Neutrophil (primary cell): Measurements from ENCODE around the gene C17orf78.
A peak's percentile ranks its signal among the peaks of the same experiment; 100 is the strongest.

Source experiments
- H3K27ac ChIP-seq: fragments of 200-600 bp; sonication (generic); 2 replicates; pipeline ENCODE4 v1.5.1; 2016; ENCODE audit warnings: mild to moderate bottlenecking, moderate library complexity
- H3K27me3 ChIP-seq: fragments of 200-600 bp; sonication (generic); 2 replicates; pipeline ENCODE4 v1.6.0; 2016; ENCODE audit warnings: mild to moderate bottlenecking
- H3K36me3 ChIP-seq: fragments of 200-600 bp; sonication (generic); 2 replicates; pipeline ENCODE4 v1.5.1; 2017
- H3K4me1 ChIP-seq, 2 experiments: fragments of 200-600 bp in 1 of 2; sonication (generic) in 1 of 2; 1 replicate in 1 of 2; 2 replicates in 1 of 2; pipeline versions ENCODE4 v1.5.1 to v1.6.1; 2013 to 2016; ENCODE audit warnings: low read depth in 1 of 2, low read length in 1 of 2, mild to moderate bottlenecking in 1 of 2, moderate library complexity in 1 of 2; ENCODE audit not compliant: control insufficient read depth in 1 of 2, insufficient read depth in 1 of 2
- H3K4me3 ChIP-seq, 2 experiments: fragments of 200-600 bp in 1 of 2; sonication (generic) in 1 of 2; 1 replicate in 1 of 2; 2 replicates in 1 of 2; pipeline ENCODE4 v1.5.1; 2013 to 2016; ENCODE audit warnings: low read depth in 1 of 2, low read length in 1 of 2, mild to moderate bottlenecking in 1 of 2, moderate library complexity in 1 of 2
- H3K9me3 ChIP-seq: fragments of 200-600 bp; sonication (generic); 2 replicates; pipeline ENCODE4 v1.5.1; 2016
- CTCF ChIP-seq: fragments of 200-600 bp; sonication (generic); IDR thresholded peaks from 2 replicates; pipeline ENCODE4 v1.5.1; 2016; ENCODE audit warnings: antibody characterized with exemption

C17orf78 gene

GRCh38 chr17:37359682-37360188, 16.1 kb upstream of the C17orf78 start:
- Histone ChIP-seq H3K36me3 (no peaks in the 10 kb centered on the region), H3K4me3 (peak overlapping the region; percentile 71 to 84), H3K9me3 (no peaks in the 10 kb centered on the region), H3K4me1 (peaks cover 18 to 21% of the 10 kb centered on the region in 2 experiments), H3K27me3 (no peaks in the 10 kb centered on the region), H3K27ac (peak overlapping the region; percentile 60)
- no peak for TF ChIP-seq CTCF

- Histone ChIP-seq H3K27ac (no peak overlapping the region), H3K36me3 (no peaks in the 10 kb centered on the region), H3K27me3 (no peaks in the 10 kb centered on the region), H3K4me1 (peaks cover 18 to 21% of the 10 kb centered on the region in 2 experiments), H3K9me3 (no peaks in the 10 kb centered on the region), H3K4me3 (no peak overlapping the region)
- no peak for TF ChIP-seq CTCF
Measured at GRCh38 chr17:37360632-37361031, 15.2 kb upstream of the C17orf78 start.

- H3K36me3 ChIP-seq, result no peaks in the 10 kb centered on the region
- H3K27me3 ChIP-seq, result no peaks in the 10 kb centered on the region
- H3K27ac ChIP-seq, result no peak overlapping the region
- no peak for TF ChIP-seq CTCF
- no peak overlapping the region for H3K4me3 ChIP-seq
- no peaks in the 10 kb centered on the region for H3K9me3 ChIP-seq
- H3K4me1 ChIP-seq, result peaks cover 18 to 21% of the 10 kb centered on the region in 2 experiments
Measured at GRCh38 chr17:37361543-37361942, 14.2 kb upstream of the C17orf78 start.

- Histone ChIP-seq H3K27me3 (no peaks in the 10 kb centered on the region), H3K4me3 (no peak overlapping the region), H3K9me3 (no peaks in the 10 kb centered on the region), H3K27ac (no peak overlapping the region), H3K36me3 (no peaks in the 10 kb centered on the region), H3K4me1 (peaks cover 8 to 9% of the 10 kb centered on the region in 2 experiments)
- no peak for TF ChIP-seq CTCF
Measured at GRCh38 chr17:37365589-37365988, 10.2 kb upstream of the C17orf78 start.

- no peaks in the 10 kb centered on the region for H3K9me3 ChIP-seq
- TF ChIP-seq CTCF, result no peak
- H3K4me3 ChIP-seq, result no peak overlapping the region
- no peaks in the 10 kb centered on the region for H3K36me3 ChIP-seq
- H3K27me3 ChIP-seq, result no peaks in the 10 kb centered on the region
- peaks cover 8 to 9% of the 10 kb centered on the region in 2 experiments for H3K4me1 ChIP-seq
- no peak overlapping the region for H3K27ac ChIP-seq
Measured at GRCh38 chr17:37368577-37368976, 7.2 kb upstream of the C17orf78 start.
